DND-41 (cell line): ENCODE results near the gene GSG1L.

Source experiments
- EZH2 ChIP-seq: IDR thresholded peaks from 3 replicates; pipeline ENCODE4 v1.6.1; 2012; ENCODE audit warnings: borderline replicate concordance, low read depth, mild to moderate bottlenecking, moderate library complexity, low read length, inconsistent platforms; ENCODE audit not compliant: severe bottlenecking
- TF ChIP-seq, protein P1 (sequence below): IDR thresholded peaks from 2 replicates; pipeline ENCODE4 v1.5.1; 2012; ENCODE audit warnings: borderline replicate concordance, low read length, moderate library complexity, mild to moderate bottlenecking; ENCODE audit not compliant: poor library complexity, severe bottlenecking; ENCODE audit errors: extremely low read depth

DNA sequence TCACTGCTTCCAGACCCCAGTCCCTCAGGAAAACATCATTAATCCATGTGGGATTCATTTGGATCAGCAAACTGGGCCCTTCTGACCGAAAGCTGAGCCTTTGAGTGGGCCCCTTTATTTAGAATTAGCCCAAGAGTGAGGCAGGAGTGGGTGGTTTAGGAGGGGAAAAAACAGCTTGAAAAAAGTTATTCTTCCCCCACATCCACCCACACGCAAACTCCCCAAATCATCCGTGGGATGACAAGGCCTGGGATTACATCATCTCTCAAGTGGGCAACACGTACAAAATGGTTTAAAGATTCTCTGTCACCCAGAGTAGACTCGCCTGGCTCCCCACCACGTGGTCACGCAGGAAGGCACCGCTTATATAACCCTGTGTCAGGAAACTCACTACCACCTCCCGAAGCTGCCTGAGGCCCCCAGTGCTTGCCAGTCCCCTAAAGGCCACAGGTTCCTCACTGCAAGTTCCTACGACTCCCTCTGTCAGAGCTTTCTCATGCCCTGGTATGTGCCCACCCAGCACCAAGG, 27.6 kb downstream of the GSG1L start:
- TF ChIP-seq, protein P1, sequence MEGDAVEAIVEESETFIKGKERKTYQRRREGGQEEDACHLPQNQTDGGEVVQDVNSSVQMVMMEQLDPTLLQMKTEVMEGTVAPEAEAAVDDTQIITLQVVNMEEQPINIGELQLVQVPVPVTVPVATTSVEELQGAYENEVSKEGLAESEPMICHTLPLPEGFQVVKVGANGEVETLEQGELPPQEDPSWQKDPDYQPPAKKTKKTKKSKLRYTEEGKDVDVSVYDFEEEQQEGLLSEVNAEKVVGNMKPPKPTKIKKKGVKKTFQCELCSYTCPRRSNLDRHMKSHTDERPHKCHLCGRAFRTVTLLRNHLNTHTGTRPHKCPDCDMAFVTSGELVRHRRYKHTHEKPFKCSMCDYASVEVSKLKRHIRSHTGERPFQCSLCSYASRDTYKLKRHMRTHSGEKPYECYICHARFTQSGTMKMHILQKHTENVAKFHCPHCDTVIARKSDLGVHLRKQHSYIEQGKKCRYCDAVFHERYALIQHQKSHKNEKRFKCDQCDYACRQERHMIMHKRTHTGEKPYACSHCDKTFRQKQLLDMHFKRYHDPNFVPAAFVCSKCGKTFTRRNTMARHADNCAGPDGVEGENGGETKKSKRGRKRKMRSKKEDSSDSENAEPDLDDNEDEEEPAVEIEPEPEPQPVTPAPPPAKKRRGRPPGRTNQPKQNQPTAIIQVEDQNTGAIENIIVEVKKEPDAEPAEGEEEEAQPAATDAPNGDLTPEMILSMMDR, result no peak
- no peak for TF ChIP-seq EZH2
